PFSK-1 (cell line): ENCODE results near the gene L3MBTL4.

Experiments
- FOXP2 ChIP-seq: optimal IDR thresholded peaks from 2 replicates; pipeline ENCODE3; 2011; ENCODE audit warnings: borderline replicate concordance, control low read depth, inconsistent platforms; ENCODE audit not compliant: insufficient read depth; ENCODE audit errors: extremely low read length, extremely low read depth
- POLR2AphosphoS5 ChIP-seq: IDR thresholded peaks from 2 replicates; pipeline ENCODE4 v1.6.1; 2012; ENCODE audit warnings: low read depth, mild to moderate bottlenecking, control low read depth, low read length, moderate library complexity
- REST ChIP-seq, 2 experiments: IDR thresholded peaks; 2 replicates each; pipeline versions ENCODE4 v1.6.1 to v1.8.0; 2011 to 2012; ENCODE audit warnings: low read depth in 2 of 2, low read length in 2 of 2, control low read depth in 1 of 2, inconsistent platforms in 1 of 2, mild to moderate bottlenecking in 1 of 2, moderate library complexity in 1 of 2; ENCODE audit not compliant: insufficient read depth in 1 of 2
- SIN3A ChIP-seq: IDR thresholded peaks from 2 replicates; pipeline ENCODE4 v1.6.1; 2012; ENCODE audit warnings: mild to moderate bottlenecking, low read length, moderate library complexity, borderline replicate concordance; ENCODE audit not compliant: insufficient read depth
- TAF1 ChIP-seq: IDR thresholded peaks from 2 replicates; pipeline ENCODE4 v1.6.1; 2012; ENCODE audit warnings: low read length, control low read depth, borderline replicate concordance; ENCODE audit not compliant: insufficient read depth

Gene L3MBTL4

GRCh38 chr18:6132751-6133368 lies 281.9 kb downstream of the L3MBTL4 start:
- TF ChIP-seq TAF1 (no peak), REST (IDR thresholded peaks at IDR 0.05; ENCODE audit: insufficient read depth in 1 of 2, low read depth in 2 of 2, low read length in 2 of 2) (no peak), FOXP2 (no peak), POLR2AphosphoS5 (no peak), SIN3A (no peak)

GRCh38 chr18:6120820-6121279 lies 293.9 kb downstream of the L3MBTL4 start:
- TF ChIP-seq POLR2AphosphoS5 (no peak), TAF1 (no peak), REST (IDR thresholded peaks at IDR 0.05; ENCODE audit: insufficient read depth in 1 of 2, low read depth in 2 of 2, low read length in 2 of 2) (no peak), FOXP2 (no peak), SIN3A (no peak)

GRCh38 chr18:6119761-6120160 lies 294.9 kb downstream of the L3MBTL4 start:
- TF ChIP-seq POLR2AphosphoS5 (no peak), REST (IDR thresholded peaks at IDR 0.05; ENCODE audit: insufficient read depth in 1 of 2, low read depth in 2 of 2, low read length in 2 of 2) (no peak), TAF1 (no peak), FOXP2 (no peak), SIN3A (no peak)

GRCh38 chr18:6118080-6118479 lies 296.6 kb downstream of the L3MBTL4 start:
- TF ChIP-seq REST (IDR thresholded peaks at IDR 0.05; ENCODE audit: insufficient read depth in 1 of 2, low read depth in 2 of 2, low read length in 2 of 2): no peak
- TF ChIP-seq SIN3A: no peak
- no peak for TF ChIP-seq FOXP2
- TF ChIP-seq TAF1: no peak
- no peak for TF ChIP-seq POLR2AphosphoS5
